Measurements from ENCODE around the gene ATRNL1.

- TF ChIP-seq FOSL2 (IDR thresholded peaks at IDR 0.05; ENCODE audit: borderline replicate concordance, low read depth) (no peak), CTCF (IDR thresholded peaks at IDR 0.05) (no peak), SIN3A (IDR thresholded peaks at IDR 0.05; ENCODE audit: borderline replicate concordance, low read depth, low read length) (no peak), CHD2 (IDR thresholded peaks at IDR 0.05; ENCODE audit: low read length, partially characterized antibody) (peak; percentile 34), MEF2A (IDR thresholded peaks at IDR 0.05; ENCODE audit: borderline replicate concordance, low read depth) (no peak), GATA2 (CRISPR knock-in tag; IDR thresholded peaks at IDR 0.05) (peak; percentile 58), REST (IDR thresholded peaks at IDR 0.05; ENCODE audit: low read depth, low read length) (no peak), RAD21 (IDR thresholded peaks at IDR 0.05; ENCODE audit: low read length) (no peak), ELF1 (IDR thresholded peaks at IDR 0.05) (no peak)
These were observed 778.7 kb downstream of the ATRNL1 start for GRCh38 chr10:115871855-115872254.
